SK-N-SH (cell line): ENCODE results near the gene KRT75. TPM values are rescaled to one million over a fixed set of nuclear protein-coding genes. Genes with fewer than 3 reads are reported as not detected.
A peak's percentile ranks its signal among the peaks of the same experiment; 100 is the strongest.

Experiments used
- CTCF ChIA-PET: fragments of 300-600, 350-600 bp; formaldehyde crosslinking; extraction: SDS; loops from one replicate; lab custom pipeline; 2021; lab: Yijun Ruan, JAX
- POLR2A ChIA-PET: fragments of 350-600 bp; sonication (Branson Sonifier 250); formaldehyde crosslinking; extraction: SDS; loops from one replicate; lab custom pipeline; 2020; ENCODE audit warnings: antibody characterized with exemption, inconsistent platforms; lab: Yijun Ruan, JAX
- DNase-seq: peaks from one replicate; pipeline ENCODE4 v3.0.0; 2012
- H2AFZ ChIP-seq: fragments of 200-600 bp; sonication (generic); 2 replicates; pipeline ENCODE4 v1.8.1; 2016; ENCODE audit warnings: antibody characterized with exemption, mild to moderate bottlenecking, low read depth
- H3F3A ChIP-seq: fragments of 200-600 bp; sonication (generic); replicated peaks from 2 replicates; pipeline ENCODE3; 2016; ENCODE audit warnings: antibody characterized with exemption, mild to moderate bottlenecking; ENCODE audit not compliant: insufficient read depth
- H3K27ac ChIP-seq, 2 experiments: fragments of 200-500 bp in 1 of 2; fragments of 200-600 bp in 1 of 2; sonication (Bioruptor generic) in 1 of 2; sonication (generic), shearing (Covaris generic) in 1 of 2; 2 replicates each; pipeline versions ENCODE4 v1.5.1 to v1.6.1; 2014 to 2016; ENCODE audit warnings: low read depth in 2 of 2, inconsistent platforms in 1 of 2, low read length in 1 of 2, mild to moderate bottlenecking in 1 of 2, mixed read lengths in 1 of 2
- H3K27me3 ChIP-seq: fragments of 200-600 bp; sonication (generic), shearing (Covaris generic); 2 replicates; pipeline ENCODE4 v1.6.1; 2016; ENCODE audit warnings: mixed run types; ENCODE audit not compliant: insufficient read depth
- H3K36me3 ChIP-seq, 2 experiments: fragments of 200-500 bp in 1 of 2; fragments of 200-600 bp in 1 of 2; sonication (Bioruptor generic) in 1 of 2; sonication (generic) in 1 of 2; replicated peaks in 1 of 2; 2 replicates each; pipeline versions ENCODE3 to v1.5.1; 2014 to 2016; ENCODE audit warnings: low read length in 1 of 2, mild to moderate bottlenecking in 1 of 2; ENCODE audit not compliant: insufficient read depth in 2 of 2, control insufficient read depth in 1 of 2
- H3K4me1 ChIP-seq, 2 experiments: fragments of 200-500 bp in 1 of 2; fragments of 200-600 bp in 1 of 2; sonication (Bioruptor generic) in 1 of 2; sonication (generic), shearing (Covaris generic) in 1 of 2; 2 replicates each; pipeline versions ENCODE4 v1.5.1 to v1.6.1; 2014 to 2016; ENCODE audit warnings: low read depth in 1 of 2, low read length in 1 of 2, mixed run types in 1 of 2; ENCODE audit not compliant: insufficient read depth in 2 of 2, control insufficient read depth in 1 of 2
- H3K4me2 ChIP-seq: fragments of 200-600 bp; sonication (generic), shearing (Covaris generic); 2 replicates; pipeline ENCODE4 v1.6.1; 2017; ENCODE audit warnings: mixed run types
- H3K4me3 ChIP-seq, 2 experiments: fragments of 200-500 bp in 1 of 2; fragments of 200-600 bp in 1 of 2; sonication (Bioruptor generic) in 1 of 2; sonication (generic), shearing (Covaris generic) in 1 of 2; 2 replicates each; pipeline versions ENCODE4 v1.5.1 to v1.8.1; 2014 to 2016; ENCODE audit warnings: low read depth in 2 of 2, inconsistent platforms in 1 of 2, low read length in 1 of 2, mild to moderate bottlenecking in 1 of 2, mixed read lengths in 1 of 2, moderate library complexity in 1 of 2
- H3K79me2 ChIP-seq: fragments of 200-600 bp; sonication (generic); 2 replicates; pipeline ENCODE4 v1.8.1; 2017; ENCODE audit warnings: mild to moderate bottlenecking; ENCODE audit not compliant: insufficient read depth
- H3K9ac ChIP-seq: fragments of 200-600 bp; sonication (generic); 2 replicates; pipeline ENCODE4 v1.6.1; 2017; ENCODE audit warnings: mixed run types
- H3K9me2 ChIP-seq: fragments of 200-600 bp; sonication (generic); 2 replicates; pipeline ENCODE4 v1.6.1; 2017; ENCODE audit warnings: mixed run types
- H3K9me3 ChIP-seq: fragments of 200-600 bp; sonication (generic); 2 replicates; pipeline ENCODE4 v1.6.1; 2017; ENCODE audit warnings: mixed run types, mild to moderate bottlenecking, moderate library complexity
- H4K20me1 ChIP-seq: fragments of 200-600 bp; sonication (generic); 2 replicates; pipeline ENCODE4 v1.6.1; 2017; ENCODE audit warnings: mild to moderate bottlenecking, mixed run types; ENCODE audit not compliant: insufficient read depth
- EZH2phosphoT487 ChIP-seq: fragments of 200-600 bp; sonication (generic); IDR thresholded peaks from 2 replicates; pipeline ENCODE4 v1.6.1; 2017; ENCODE audit warnings: low read depth, mixed run types, mild to moderate bottlenecking, antibody characterized with exemption, moderate library complexity, borderline replicate concordance
- FOXJ3 ChIP-seq: sonication (generic); formaldehyde crosslinking; IDR thresholded peaks from 2 replicates; pipeline ENCODE4 v1.5.1; 2020; ENCODE audit warnings: mild to moderate bottlenecking, missing genetic modification reagents
- GABPA ChIP-seq: IDR thresholded peaks from 2 replicates; pipeline ENCODE4 v1.4.0; 2012; ENCODE audit warnings: low read depth, mild to moderate bottlenecking
- RAD21 ChIP-seq: IDR thresholded peaks from 2 replicates; pipeline ENCODE4 v1.6.1; 2012; ENCODE audit warnings: mild to moderate bottlenecking, low read length
- SMC3 ChIP-seq: IDR thresholded peaks from 2 replicates; pipeline ENCODE4 v1.6.1; 2012; ENCODE audit warnings: low read depth, low read length, improper control_type of control experiment
- TCF12 ChIP-seq: IDR thresholded peaks from 2 replicates; pipeline ENCODE4 v1.4.0; 2012
- TEAD4 ChIP-seq: IDR thresholded peaks from 2 replicates; pipeline ENCODE4 v1.4.0; 2012; ENCODE audit warnings: mild to moderate bottlenecking, borderline replicate concordance; ENCODE audit not compliant: insufficient read depth
- WGBS: methylation state at CpG from one replicate; pipeline ENCODE4 v1.1.6; 2017; ENCODE audit warnings: low lambda C conversion rate; 5-methylcytosine and 5-hydroxymethylcytosine counted together
- polyA plus RNA-seq, 3 experiments: library from polyadenylated mRNA; depleted of rRNA; stranded (reverse); fragments of >200 nt; gene quantifications; 2 replicates each; pipeline ENCODE4 v1.2.3, GENCODE V29; 2012
- TF ChIP-seq, protein P1 (sequence below): IDR thresholded peaks from 2 replicates; pipeline ENCODE4 v1.6.1; 2012; ENCODE audit warnings: mild to moderate bottlenecking, low read depth, low read length, moderate library complexity
- TF ChIP-seq, protein P2 (sequence below): IDR thresholded peaks from 2 replicates; pipeline ENCODE4 v1.4.0; 2012; ENCODE audit warnings: low read depth

Gene KRT75
- polyA plus RNA-seq, 1 of the 3 experiments (the other 2 are of a cell fraction) = not detected

DNA sequence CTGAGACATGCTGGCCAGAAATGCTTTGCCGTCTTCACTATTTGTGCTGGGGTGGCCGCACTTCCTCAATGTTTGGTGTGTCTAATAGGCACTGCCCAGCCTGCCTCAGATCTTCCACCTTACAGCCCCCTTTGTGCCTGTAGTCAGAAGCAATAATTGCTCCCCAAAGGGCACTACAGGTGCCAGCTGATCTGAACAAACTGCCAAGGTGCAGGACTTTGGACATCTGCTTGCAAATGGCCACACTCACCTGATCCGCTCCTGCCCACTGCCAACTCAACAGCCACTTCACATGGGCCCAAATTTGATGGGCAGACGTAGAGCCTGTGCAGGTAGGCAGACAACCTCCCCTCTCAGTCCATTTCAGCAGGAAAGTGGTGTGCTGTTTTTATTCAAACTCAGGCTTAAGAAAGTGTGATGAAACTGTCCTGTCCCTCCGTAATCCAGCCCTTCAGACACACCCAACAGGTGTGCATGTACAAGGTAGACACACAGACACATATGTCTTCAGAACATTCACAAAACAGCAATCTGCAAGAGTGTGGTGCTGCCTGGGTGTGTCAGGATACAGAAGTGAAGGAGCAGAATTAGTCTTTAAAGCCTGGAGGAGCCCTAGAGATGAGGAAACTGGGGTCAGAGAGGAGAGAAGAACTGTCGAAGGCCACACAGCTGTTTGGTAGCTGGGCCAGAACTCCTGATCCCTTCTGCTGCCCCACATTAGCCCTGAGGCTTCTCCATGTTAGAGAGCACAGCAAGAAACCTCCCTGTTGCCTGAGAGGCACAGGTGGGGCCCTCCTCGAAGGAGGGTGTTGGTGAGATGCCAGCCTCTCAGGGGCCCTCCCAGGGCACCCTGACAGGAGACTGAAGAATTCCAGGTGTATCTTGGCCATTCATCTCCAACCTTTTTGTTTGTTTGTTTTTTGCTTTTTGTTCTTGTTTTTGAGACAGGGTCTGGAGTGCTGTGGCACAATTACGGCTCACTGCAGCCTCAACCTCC lies 4.4 kb upstream of the KRT75 start (continued):
- TF ChIP-seq, protein P1, sequence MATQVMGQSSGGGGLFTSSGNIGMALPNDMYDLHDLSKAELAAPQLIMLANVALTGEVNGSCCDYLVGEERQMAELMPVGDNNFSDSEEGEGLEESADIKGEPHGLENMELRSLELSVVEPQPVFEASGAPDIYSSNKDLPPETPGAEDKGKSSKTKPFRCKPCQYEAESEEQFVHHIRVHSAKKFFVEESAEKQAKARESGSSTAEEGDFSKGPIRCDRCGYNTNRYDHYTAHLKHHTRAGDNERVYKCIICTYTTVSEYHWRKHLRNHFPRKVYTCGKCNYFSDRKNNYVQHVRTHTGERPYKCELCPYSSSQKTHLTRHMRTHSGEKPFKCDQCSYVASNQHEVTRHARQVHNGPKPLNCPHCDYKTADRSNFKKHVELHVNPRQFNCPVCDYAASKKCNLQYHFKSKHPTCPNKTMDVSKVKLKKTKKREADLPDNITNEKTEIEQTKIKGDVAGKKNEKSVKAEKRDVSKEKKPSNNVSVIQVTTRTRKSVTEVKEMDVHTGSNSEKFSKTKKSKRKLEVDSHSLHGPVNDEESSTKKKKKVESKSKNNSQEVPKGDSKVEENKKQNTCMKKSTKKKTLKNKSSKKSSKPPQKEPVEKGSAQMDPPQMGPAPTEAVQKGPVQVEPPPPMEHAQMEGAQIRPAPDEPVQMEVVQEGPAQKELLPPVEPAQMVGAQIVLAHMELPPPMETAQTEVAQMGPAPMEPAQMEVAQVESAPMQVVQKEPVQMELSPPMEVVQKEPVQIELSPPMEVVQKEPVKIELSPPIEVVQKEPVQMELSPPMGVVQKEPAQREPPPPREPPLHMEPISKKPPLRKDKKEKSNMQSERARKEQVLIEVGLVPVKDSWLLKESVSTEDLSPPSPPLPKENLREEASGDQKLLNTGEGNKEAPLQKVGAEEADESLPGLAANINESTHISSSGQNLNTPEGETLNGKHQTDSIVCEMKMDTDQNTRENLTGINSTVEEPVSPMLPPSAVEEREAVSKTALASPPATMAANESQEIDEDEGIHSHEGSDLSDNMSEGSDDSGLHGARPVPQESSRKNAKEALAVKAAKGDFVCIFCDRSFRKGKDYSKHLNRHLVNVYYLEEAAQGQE = no peak
- TF ChIP-seq EZH2phosphoT487 (no peak), SMC3 (no peak)
- TF ChIP-seq, all 33 proteins: peak for 0

DNA sequence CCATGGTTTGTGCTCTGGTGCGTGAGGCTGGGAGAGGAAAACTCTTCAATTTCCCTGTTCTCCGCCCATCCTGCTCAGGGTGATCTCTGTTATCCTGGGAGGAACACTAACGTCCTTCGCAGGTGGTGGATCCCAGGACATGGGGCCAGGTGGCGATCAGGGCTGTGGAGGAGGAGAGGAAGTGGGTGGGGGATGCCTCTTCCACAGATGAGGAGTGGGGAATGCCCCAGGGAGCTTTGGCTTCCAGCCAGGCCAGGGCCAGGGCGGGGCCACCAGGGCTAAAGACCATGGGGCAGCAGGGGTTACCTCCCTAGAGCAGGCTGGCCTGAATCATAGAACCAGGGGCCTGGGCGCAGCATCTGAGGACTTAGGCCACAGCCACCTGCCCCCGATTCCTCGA lies 3.3 kb upstream of the KRT75 start:
- no peak overlapping the region for H3K27ac ChIP-seq
- 0 out of 2 replicates have a peak overlapping the region, but pooled peaks have one; percentile 18 for H2AFZ ChIP-seq
- no peaks in the 10 kb centered on the region for H4K20me1 ChIP-seq
- no peaks in the 10 kb centered on the region for H3K36me3 ChIP-seq
- TF ChIP-seq RAD21 (no peak), FOXJ3 (CRISPR knock-in tag) (no peak), TEAD4 (no peak), TCF12 (no peak), GABPA (no peak)
- TF ChIP-seq, protein P2, sequence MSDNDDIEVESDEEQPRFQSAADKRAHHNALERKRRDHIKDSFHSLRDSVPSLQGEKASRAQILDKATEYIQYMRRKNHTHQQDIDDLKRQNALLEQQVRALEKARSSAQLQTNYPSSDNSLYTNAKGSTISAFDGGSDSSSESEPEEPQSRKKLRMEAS = no peak
- peaks cover 12% of the 10 kb centered on the region; the same call in 1 of the 2 replicates for H3K27me3 ChIP-seq
- H3K9me3 ChIP-seq = no peaks in the 10 kb centered on the region
- DNase-seq = no peak
- H3K4me3 ChIP-seq = no peak overlapping the region
- H3K9ac ChIP-seq = no peak overlapping the region
- 34% methylated on average over 8 of the region's 9 CpGs for WGBS
- peaks cover 0 to 22% of the 10 kb centered on the region in 2 experiments; a peak in 2 of 4 replicates for H3K4me1 ChIP-seq
- no peak overlapping the region for H3K4me2 ChIP-seq
- no peaks in the 10 kb centered on the region for H3K9me2 ChIP-seq
- ChIA-PET POLR2A (no interaction called here), CTCF (no interaction called here)
- peaks cover 23% of the 10 kb centered on the region for H3F3A ChIP-seq
- H3K79me2 ChIP-seq = no peaks in the 10 kb centered on the region
